Measurements from ENCODE around the gene FOXP2.
"Not testable (repeated sequence)": the region's sequence is repeated elsewhere in the genome, so short reads cannot be mapped to it uniquely, and the experiment has no call there.

FOXP2 gene

GRCh38 chr7:114574384-114574783, 159.8 kb downstream of the FOXP2 start:
- Mint-ChIP-seq H3K36me3 (no peaks in the 10 kb centered on the region), H3K9me3 (no peaks in the 10 kb centered on the region), H3K4me1 (no peaks in the 10 kb centered on the region), H3K4me3 (no peak overlapping the region), H3K27ac (no peak overlapping the region)
- no peak for ATAC-seq
- DNase-seq (ENCODE audit: low spot score in 2 of 2), result no peak

- no peak overlapping the region for H3K4me3 Mint-ChIP-seq
- DNase-seq (ENCODE audit: low spot score in 2 of 2), result no peak
- H3K4me1 Mint-ChIP-seq, result no peaks in the 10 kb centered on the region
- ATAC-seq, result no peak
- H3K36me3 Mint-ChIP-seq, result no peaks in the 10 kb centered on the region
- no peak overlapping the region for H3K27ac Mint-ChIP-seq
- no peaks in the 10 kb centered on the region for H3K9me3 Mint-ChIP-seq
Observed at GRCh38 chr7:114575098-114575497, 160.5 kb downstream of the FOXP2 start.

- not testable (repeated sequence) for DNase-seq (ENCODE audit: low spot score in 2 of 2); H3K4me3 Mint-ChIP-seq; H3K4me1 Mint-ChIP-seq; H3K27ac Mint-ChIP-seq; ATAC-seq; H3K36me3 Mint-ChIP-seq; H3K9me3 Mint-ChIP-seq
Observed at GRCh38 chr7:114580963-114581362, 166.3 kb downstream of the FOXP2 start.

GRCh38 chr7:114588506-114588905, 173.9 kb downstream of the FOXP2 start:
- no peak for DNase-seq (ENCODE audit: low spot score in 2 of 2)
- H3K27ac Mint-ChIP-seq, result no peak overlapping the region
- no peak overlapping the region for H3K4me3 Mint-ChIP-seq
- ATAC-seq, result no peak
- H3K4me1 Mint-ChIP-seq, result no peaks in the 10 kb centered on the region
- no peaks in the 10 kb centered on the region for H3K36me3 Mint-ChIP-seq
- no peaks in the 10 kb centered on the region for H3K9me3 Mint-ChIP-seq

- ATAC-seq (no peak), DNase-seq (ENCODE audit: low spot score in 2 of 2) (no peak)
- Mint-ChIP-seq H3K36me3 (no peaks in the 10 kb centered on the region), H3K27ac (no peak overlapping the region), H3K9me3 (no peaks in the 10 kb centered on the region), H3K4me3 (no peak overlapping the region), H3K4me1 (no peaks in the 10 kb centered on the region)
Observed at GRCh38 chr7:114589436-114589835, 174.8 kb downstream of the FOXP2 start.

GRCh38 chr7:114590298-114590697, 175.7 kb downstream of the FOXP2 start:
- no peak overlapping the region for H3K4me3 Mint-ChIP-seq
- H3K9me3 Mint-ChIP-seq, result no peaks in the 10 kb centered on the region
- no peaks in the 10 kb centered on the region for H3K36me3 Mint-ChIP-seq
- H3K4me1 Mint-ChIP-seq, result no peaks in the 10 kb centered on the region
- DNase-seq (ENCODE audit: low spot score in 2 of 2) (no peak), ATAC-seq (no peak)
- H3K27ac Mint-ChIP-seq, result no peak overlapping the region

GRCh38 chr7:114598946-114599345, 184.3 kb downstream of the FOXP2 start:
- ATAC-seq (no peak), DNase-seq (ENCODE audit: low spot score in 2 of 2) (no peak)
- Mint-ChIP-seq H3K36me3 (no peaks in the 10 kb centered on the region), H3K4me3 (no peak overlapping the region), H3K4me1 (no peaks in the 10 kb centered on the region), H3K9me3 (no peaks in the 10 kb centered on the region), H3K27ac (no peak overlapping the region)

GRCh38 chr7:114606100-114606499, 191.5 kb downstream of the FOXP2 start:
- no peak for ATAC-seq
- Mint-ChIP-seq H3K36me3 (no peaks in the 10 kb centered on the region), H3K4me3 (no peak overlapping the region), H3K9me3 (no peaks in the 10 kb centered on the region), H3K4me1 (no peaks in the 10 kb centered on the region), H3K27ac (no peak overlapping the region)
- DNase-seq (ENCODE audit: low spot score in 2 of 2), result no peak

GRCh38 chr7:114608822-114609221, 194.2 kb downstream of the FOXP2 start:
- H3K4me3 Mint-ChIP-seq; H3K4me1 Mint-ChIP-seq; ATAC-seq; H3K9me3 Mint-ChIP-seq; H3K27ac Mint-ChIP-seq; DNase-seq (ENCODE audit: low spot score in 2 of 2); H3K36me3 Mint-ChIP-seq: not testable (repeated sequence)

GRCh38 chr7:114620208-114620607, 205.6 kb downstream of the FOXP2 start:
- Mint-ChIP-seq H3K27ac (no peak overlapping the region), H3K4me1 (no peaks in the 10 kb centered on the region), H3K9me3 (no peaks in the 10 kb centered on the region), H3K36me3 (no peaks in the 10 kb centered on the region), H3K4me3 (no peak overlapping the region)
- no peak for ATAC-seq
- no peak for DNase-seq (ENCODE audit: low spot score in 2 of 2)

GRCh38 chr7:114622221-114622620, 207.6 kb downstream of the FOXP2 start:
- Mint-ChIP-seq H3K36me3 (no peaks in the 10 kb centered on the region), H3K4me1 (no peaks in the 10 kb centered on the region), H3K9me3 (no peaks in the 10 kb centered on the region), H3K4me3 (no peak overlapping the region), H3K27ac (no peak overlapping the region)
- DNase-seq (ENCODE audit: low spot score in 2 of 2) (no peak), ATAC-seq (no peak)

GRCh38 chr7:114623146-114623545, 208.5 kb downstream of the FOXP2 start:
- no peak for ATAC-seq
- Mint-ChIP-seq H3K9me3 (no peaks in the 10 kb centered on the region), H3K4me3 (no peak overlapping the region), H3K36me3 (no peaks in the 10 kb centered on the region), H3K4me1 (no peaks in the 10 kb centered on the region), H3K27ac (no peak overlapping the region)
- no peak for DNase-seq (ENCODE audit: low spot score in 2 of 2)

GRCh38 chr7:114627231-114627630, 212.6 kb downstream of the FOXP2 start:
- Mint-ChIP-seq H3K9me3 (no peaks in the 10 kb centered on the region), H3K4me3 (no peak overlapping the region), H3K27ac (no peak overlapping the region), H3K4me1 (no peaks in the 10 kb centered on the region), H3K36me3 (no peaks in the 10 kb centered on the region)
- ATAC-seq (no peak), DNase-seq (ENCODE audit: low spot score in 2 of 2) (no peak)

GRCh38 chr7:114628362-114628761, 213.7 kb downstream of the FOXP2 start:
- Mint-ChIP-seq H3K36me3 (no peaks in the 10 kb centered on the region), H3K9me3 (no peaks in the 10 kb centered on the region), H3K27ac (no peak overlapping the region), H3K4me1 (no peaks in the 10 kb centered on the region), H3K4me3 (no peak overlapping the region)
- DNase-seq (ENCODE audit: low spot score in 2 of 2) (no peak), ATAC-seq (no peak)

GRCh38 chr7:114629762-114630161, 215.1 kb downstream of the FOXP2 start:
- Mint-ChIP-seq H3K27ac (no peak overlapping the region), H3K36me3 (no peaks in the 10 kb centered on the region), H3K4me1 (no peaks in the 10 kb centered on the region), H3K9me3 (no peaks in the 10 kb centered on the region), H3K4me3 (no peak overlapping the region)
- no peak for ATAC-seq
- DNase-seq (ENCODE audit: low spot score in 2 of 2), result no peak

- DNase-seq (ENCODE audit: low spot score in 2 of 2) (no peak), ATAC-seq (no peak)
- H3K4me3 Mint-ChIP-seq, result no peak overlapping the region
- H3K27ac Mint-ChIP-seq, result no peak overlapping the region
- H3K36me3 Mint-ChIP-seq, result no peaks in the 10 kb centered on the region
- H3K9me3 Mint-ChIP-seq, result no peaks in the 10 kb centered on the region
- H3K4me1 Mint-ChIP-seq, result no peaks in the 10 kb centered on the region
Observed at GRCh38 chr7:114630201-114630990, 215.8 kb downstream of the FOXP2 start.

Measured in stimulated activated effector memory CD8-positive, alpha-beta T cell treated with anti-CD3 and anti-CD28 coated beads, Interleukin-12 subunit alpha, Interleukin-12 subunit beta, amount 100 ng/mL, for 72 hours (primary cell).